Measurements from ENCODE around the gene DISP2.

DISP2 gene

GRCh38 chr15:40328751-40329150, 29.3 kb upstream of the DISP2 start:
- DNase-seq, result no peak

GRCh38 chr15:40329804-40330203, 28.2 kb upstream of the DISP2 start:
- no peak for DNase-seq

GRCh38 chr15:40330368-40330836, 27.6 kb upstream of the DISP2 start:
- DNase-seq, result no peak

- no peak for DNase-seq
Observed at GRCh38 chr15:40331026-40331425, 27.0 kb upstream of the DISP2 start.

- no peak for DNase-seq
Observed at GRCh38 chr15:40331637-40332036, 26.4 kb upstream of the DISP2 start.

GRCh38 chr15:40332113-40332781, 25.8 kb upstream of the DISP2 start:
- DNase-seq, result no peak

- DNase-seq, result no peak
Observed at GRCh38 chr15:40333922-40334492, 24.0 kb upstream of the DISP2 start.

- DNase-seq, result no peak
Observed at GRCh38 chr15:40334541-40334940, 23.5 kb upstream of the DISP2 start.

GRCh38 chr15:40334941-40335795, 22.9 kb upstream of the DISP2 start:
- DNase-seq, result no peak

GRCh38 chr15:40335938-40336743, 21.9 kb upstream of the DISP2 start:
- DNase-seq, result no peak

- DNase-seq, result no peak
Observed at GRCh38 chr15:40336744-40337122, 21.3 kb upstream of the DISP2 start.

- DNase-seq, result no peak
Observed at GRCh38 chr15:40337597-40337996, 20.4 kb upstream of the DISP2 start.

GRCh38 chr15:40338041-40338657, 19.9 kb upstream of the DISP2 start:
- peak; percentile 78 for DNase-seq

- DNase-seq, result peak; percentile 99
Observed at GRCh38 chr15:40338921-40339620, 18.9 kb upstream of the DISP2 start.

- DNase-seq, result no peak
Observed at GRCh38 chr15:40339621-40339945, 18.4 kb upstream of the DISP2 start.

- peak; percentile 66 for DNase-seq
Observed at GRCh38 chr15:40340038-40340739, 17.8 kb upstream of the DISP2 start.

GRCh38 chr15:40340740-40341400, 17.1 kb upstream of the DISP2 start, which contains the start of gene CCDC9B:
CCDC9B (minus strand) TSS chr15:40340939; CDS start chr15:40340819, 120 bp downstream.
- peak; percentile 89 for DNase-seq

GRCh38 chr15:40342416-40343320, 15.4 kb upstream of the DISP2 start:
- peak; percentile 45 for DNase-seq

- peak; percentile 98 for DNase-seq
Observed at GRCh38 chr15:40343512-40343911, 14.5 kb upstream of the DISP2 start.

- peak; percentile 63 for DNase-seq
Observed at GRCh38 chr15:40344217-40344616, 13.8 kb upstream of the DISP2 start.
